ENCODE measurements around the gene KMT2C.

KMT2C gene

GRCh38 chr7:152148706-152149105 lies 287.1 kb downstream of the KMT2C start:
- H3K9me3 ChIP-seq (ENCODE audit: control insufficient read depth, low read length), result no peaks in the 10 kb centered on the region
- H2AFZ ChIP-seq (ENCODE audit: low read depth, low read length), result no peak overlapping the region
- H3K4me1 ChIP-seq (ENCODE audit: control insufficient read depth, insufficient read depth, low read depth, low read length), result no peaks in the 10 kb centered on the region
- H2BK12ac ChIP-seq (ENCODE audit: low read length in 2 of 2), result no peak overlapping the region
- no peak overlapping the region for H3K4me3 ChIP-seq (ENCODE audit: insufficient read depth in 1 of 2, low read depth in 1 of 2, low read length in 2 of 2)
- H3K23ac ChIP-seq (ENCODE audit: low read length in 2 of 2), result no peak overlapping the region
- no peak overlapping the region for H2AK5ac ChIP-seq (ENCODE audit: low read length, severe bottlenecking)
- no peak overlapping the region for H3K4ac ChIP-seq (ENCODE audit: low read depth in 1 of 2, low read length in 2 of 2)
- no peak overlapping the region for H2BK120ac ChIP-seq (ENCODE audit: low read depth, low read length)
- DNase-seq, result no peak
- no peak overlapping the region for H3K14ac ChIP-seq (ENCODE audit: low read length in 2 of 2)
- peaks cover 17% of the 10 kb centered on the region for H3K79me1 ChIP-seq (replicated peaks; ENCODE audit: low read length, poor library complexity, severe bottlenecking)
- no peak overlapping the region for H3K4me2 ChIP-seq (ENCODE audit: low read length, poor library complexity, severe bottlenecking)
- H3K18ac ChIP-seq (ENCODE audit: low read depth in 1 of 2, low read length in 2 of 2), result no peak overlapping the region
- H3K36me3 ChIP-seq (ENCODE audit: control insufficient read depth in 1 of 2, insufficient read depth in 2 of 2, low read depth in 1 of 2, low read length in 2 of 2), result peaks cover 46 to 96% of the 10 kb centered on the region in 2 experiments
- no peak overlapping the region for H3K9ac ChIP-seq (ENCODE audit: low read length)
- H2BK15ac ChIP-seq (ENCODE audit: low read depth, poor library complexity, severe bottlenecking), result no peak overlapping the region
- 96% methylated on average over 5 of the region's 5 CpGs for WGBS
- H3K27ac ChIP-seq (ENCODE audit: low read length, poor library complexity, severe bottlenecking), result no peak overlapping the region
- no peak overlapping the region for H4K91ac ChIP-seq (ENCODE audit: low read length)
- no peaks in the 10 kb centered on the region for H3K27me3 ChIP-seq (ENCODE audit: control insufficient read depth in 1 of 2, insufficient read depth in 1 of 2, low read length in 2 of 2)
- H2BK5ac ChIP-seq (ENCODE audit: low read depth, low read length, poor library complexity, severe bottlenecking), result no peak overlapping the region
- H4K8ac ChIP-seq (ENCODE audit: low read length), result no peak overlapping the region

GRCh38 chr7:152145853-152146466 lies 289.8 kb downstream of the KMT2C start:
- H3K9ac ChIP-seq (ENCODE audit: low read length), result peak overlapping the region; percentile 18
- WGBS, result 83% methylated on average over 4 of the region's 4 CpGs
- no peak overlapping the region for H2BK15ac ChIP-seq (ENCODE audit: low read depth, poor library complexity, severe bottlenecking)

GRCh38 chr7:152144557-152145245 lies 291.1 kb downstream of the KMT2C start:
- Histone ChIP-seq H2BK5ac (ENCODE audit: low read depth, low read length, poor library complexity, severe bottlenecking) (no peak overlapping the region), H2AFZ (ENCODE audit: low read depth, low read length) (no peak overlapping the region), H3K4me2 (ENCODE audit: low read length, poor library complexity, severe bottlenecking) (no peak overlapping the region), H3K36me3 (ENCODE audit: control insufficient read depth in 1 of 2, insufficient read depth in 2 of 2, low read depth in 1 of 2, low read length in 2 of 2) (peaks cover 41 to 92% of the 10 kb centered on the region in 2 experiments), H3K23ac (ENCODE audit: low read length in 2 of 2) (no peak overlapping the region), H2BK15ac (ENCODE audit: low read depth, poor library complexity, severe bottlenecking) (no peak overlapping the region), H2BK12ac (ENCODE audit: low read length in 2 of 2) (no peak overlapping the region), H4K91ac (ENCODE audit: low read length) (no peak overlapping the region), H4K8ac (ENCODE audit: low read length) (no peak overlapping the region), H3K79me1 (replicated peaks; ENCODE audit: low read length, poor library complexity, severe bottlenecking) (peaks cover 22% of the 10 kb centered on the region), H3K27ac (ENCODE audit: low read length, poor library complexity, severe bottlenecking) (no peak overlapping the region), H3K27me3 (ENCODE audit: control insufficient read depth in 1 of 2, insufficient read depth in 1 of 2, low read length in 2 of 2) (no peaks in the 10 kb centered on the region), H3K9ac (ENCODE audit: low read length) (no peak overlapping the region), H3K14ac (ENCODE audit: low read length in 2 of 2) (no peak overlapping the region), H3K4me3 (ENCODE audit: insufficient read depth in 1 of 2, low read depth in 1 of 2, low read length in 2 of 2) (no peak overlapping the region), H3K4ac (ENCODE audit: low read depth in 1 of 2, low read length in 2 of 2) (no peak overlapping the region), H2AK5ac (ENCODE audit: low read length, severe bottlenecking) (no peak overlapping the region), H3K9me3 (ENCODE audit: control insufficient read depth, low read length) (no peaks in the 10 kb centered on the region), H3K4me1 (ENCODE audit: control insufficient read depth, insufficient read depth, low read depth, low read length) (no peaks in the 10 kb centered on the region), H2BK120ac (ENCODE audit: low read depth, low read length) (no peak overlapping the region), H3K18ac (ENCODE audit: low read depth in 1 of 2, low read length in 2 of 2) (no peak overlapping the region)
- WGBS, result 97% methylated on average over 12 of the region's 12 CpGs
- no peak for DNase-seq

More at GRCh38 chr7:152145853-152146466, 289.8 kb downstream of the KMT2C start:
- H3K79me1 ChIP-seq (replicated peaks; ENCODE audit: low read length, poor library complexity, severe bottlenecking), result peaks cover 19% of the 10 kb centered on the region
- no peak overlapping the region for H3K14ac ChIP-seq (ENCODE audit: low read length in 2 of 2)
- H3K4me3 ChIP-seq (ENCODE audit: insufficient read depth in 1 of 2, low read depth in 1 of 2, low read length in 2 of 2), result no peak overlapping the region
- H3K4me2 ChIP-seq (ENCODE audit: low read length, poor library complexity, severe bottlenecking), result no peak overlapping the region
- no peak overlapping the region for H3K27ac ChIP-seq (ENCODE audit: low read length, poor library complexity, severe bottlenecking)
- H2AFZ ChIP-seq (ENCODE audit: low read depth, low read length), result no peak overlapping the region
- no peak overlapping the region for H4K8ac ChIP-seq (ENCODE audit: low read length)
- no peak overlapping the region for H2BK120ac ChIP-seq (ENCODE audit: low read depth, low read length)
- no peaks in the 10 kb centered on the region for H3K27me3 ChIP-seq (ENCODE audit: control insufficient read depth in 1 of 2, insufficient read depth in 1 of 2, low read length in 2 of 2)
- H2BK12ac ChIP-seq (ENCODE audit: low read length in 2 of 2), result no peak overlapping the region
- no peaks in the 10 kb centered on the region for H3K9me3 ChIP-seq (ENCODE audit: control insufficient read depth, low read length)
- H2AK5ac ChIP-seq (ENCODE audit: low read length, severe bottlenecking), result no peak overlapping the region
- H2BK5ac ChIP-seq (ENCODE audit: low read depth, low read length, poor library complexity, severe bottlenecking), result no peak overlapping the region
- no peak overlapping the region for H4K91ac ChIP-seq (ENCODE audit: low read length)
- no peak overlapping the region for H3K23ac ChIP-seq (ENCODE audit: low read length in 2 of 2)
- no peak overlapping the region for H3K18ac ChIP-seq (ENCODE audit: low read depth in 1 of 2, low read length in 2 of 2)
- no peak overlapping the region for H3K4ac ChIP-seq (ENCODE audit: low read depth in 1 of 2, low read length in 2 of 2)
- peaks cover 39 to 92% of the 10 kb centered on the region in 2 experiments for H3K36me3 ChIP-seq (ENCODE audit: control insufficient read depth in 1 of 2, insufficient read depth in 2 of 2, low read depth in 1 of 2, low read length in 2 of 2)
- peak; percentile 41 for DNase-seq
- H3K4me1 ChIP-seq (ENCODE audit: control insufficient read depth, insufficient read depth, low read depth, low read length), result no peaks in the 10 kb centered on the region

DNA sequence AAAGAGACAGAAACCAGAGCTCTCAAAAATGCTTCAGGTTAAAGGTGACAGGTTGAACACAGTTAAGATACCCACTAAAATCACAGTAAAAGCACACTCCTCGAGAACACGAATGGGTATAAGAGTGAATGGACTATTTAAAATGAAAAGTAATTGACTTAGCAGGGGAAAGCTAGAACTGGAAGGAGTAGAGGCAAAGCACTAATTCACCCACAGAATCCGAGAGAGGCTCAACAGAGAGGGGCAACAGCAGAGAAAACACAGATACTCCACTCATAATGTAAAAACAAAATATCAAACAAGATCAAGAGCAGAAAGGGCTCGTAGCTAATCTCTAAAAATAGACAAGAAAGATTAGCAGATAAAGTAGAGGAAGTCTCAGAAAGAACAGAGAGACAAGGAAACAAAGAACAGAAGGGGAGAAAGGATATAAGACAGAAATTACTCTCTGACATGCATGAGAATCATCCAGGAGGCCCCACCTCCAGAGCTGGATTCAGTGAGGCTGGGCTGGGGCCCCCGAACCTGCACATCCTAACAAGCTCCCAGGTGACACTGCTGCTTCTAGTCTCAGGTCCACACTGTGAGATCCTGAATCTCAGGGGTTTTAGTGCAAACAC lies 292.7 kb downstream of the KMT2C start:
- Histone ChIP-seq H3K4me2 (ENCODE audit: low read length, poor library complexity, severe bottlenecking) (no peak overlapping the region), H3K18ac (ENCODE audit: low read depth in 1 of 2, low read length in 2 of 2) (no peak overlapping the region), H3K14ac (ENCODE audit: low read length in 2 of 2) (no peak overlapping the region), H3K23ac (ENCODE audit: low read length in 2 of 2) (no peak overlapping the region), H3K4me3 (ENCODE audit: insufficient read depth in 1 of 2, low read depth in 1 of 2, low read length in 2 of 2) (no peak overlapping the region), H4K91ac (ENCODE audit: low read length) (no peak overlapping the region), H2BK120ac (ENCODE audit: low read depth, low read length) (no peak overlapping the region), H3K79me1 (replicated peaks; ENCODE audit: low read length, poor library complexity, severe bottlenecking) (peaks cover 26% of the 10 kb centered on the region), H3K27ac (ENCODE audit: low read length, poor library complexity, severe bottlenecking) (no peak overlapping the region), H2AK5ac (ENCODE audit: low read length, severe bottlenecking) (no peak overlapping the region), H3K36me3 (ENCODE audit: control insufficient read depth in 1 of 2, insufficient read depth in 2 of 2, low read depth in 1 of 2, low read length in 2 of 2) (peaks cover 40 to 92% of the 10 kb centered on the region in 2 experiments), H3K4ac (ENCODE audit: low read depth in 1 of 2, low read length in 2 of 2) (no peak overlapping the region), H2BK12ac (ENCODE audit: low read length in 2 of 2) (no peak overlapping the region), H2AFZ (ENCODE audit: low read depth, low read length) (no peak overlapping the region), H4K8ac (ENCODE audit: low read length) (no peak overlapping the region), H3K9me3 (ENCODE audit: control insufficient read depth, low read length) (no peaks in the 10 kb centered on the region), H2BK5ac (ENCODE audit: low read depth, low read length, poor library complexity, severe bottlenecking) (no peak overlapping the region), H3K27me3 (ENCODE audit: control insufficient read depth in 1 of 2, insufficient read depth in 1 of 2, low read length in 2 of 2) (no peaks in the 10 kb centered on the region), H3K9ac (ENCODE audit: low read length) (no peak overlapping the region), H2BK15ac (ENCODE audit: low read depth, poor library complexity, severe bottlenecking) (no peak overlapping the region), H3K4me1 (ENCODE audit: control insufficient read depth, insufficient read depth, low read depth, low read length) (no peaks in the 10 kb centered on the region)
- no peak for DNase-seq
- 81% methylated on average over 3 of the region's 5 CpGs for WGBS

Measured in mesenchymal stem cell (in vitro differentiated cells and primary cell).